Activated T-helper 9 cell treated with anti-CD3 and anti-CD28 coated beads, Interleukin-2, amount 50 U/mL, for 16 hours (primary cell): ENCODE measurements around the gene TNS1.
"Not testable (repeated sequence)": the region's sequence is repeated elsewhere in the genome, so short reads cannot be mapped to it uniquely, and the experiment has no call there.

Experiments used
- DNase-seq: peaks from one replicate; pipeline ENCODE4 v3.0.0-alpha.2; 2020; ENCODE audit warnings: low read depth

TNS1 gene

GRCh38 chr2:217795067-217795466 is 207.7 kb downstream of the TNS1 start:
- DNase-seq = no peak

GRCh38 chr2:217794133-217794986 is 208.4 kb downstream of the TNS1 start:
- no peak for DNase-seq

GRCh38 chr2:217793566-217794132 is 209.1 kb downstream of the TNS1 start:
- no peak for DNase-seq

- DNase-seq = no peak
These were observed 209.9 kb downstream of the TNS1 start for GRCh38 chr2:217792626-217793527.

GRCh38 chr2:217791551-217791950 is 211.2 kb downstream of the TNS1 start:
- DNase-seq = no peak

GRCh38 chr2:217790681-217791392 is 212.0 kb downstream of the TNS1 start:
- DNase-seq = no peak

- DNase-seq = no peak
These were observed 212.6 kb downstream of the TNS1 start for GRCh38 chr2:217790195-217790594.

GRCh38 chr2:217789736-217790181 is 213.0 kb downstream of the TNS1 start:
- no peak for DNase-seq

GRCh38 chr2:217789003-217789735 is 213.6 kb downstream of the TNS1 start:
- DNase-seq = peak; percentile 62

- no peak for DNase-seq
These were observed 214.2 kb downstream of the TNS1 start for GRCh38 chr2:217788669-217789002.

- DNase-seq = no peak
These were observed 215.5 kb downstream of the TNS1 start for GRCh38 chr2:217787160-217787877.

GRCh38 chr2:217786560-217786959 is 216.2 kb downstream of the TNS1 start:
- DNase-seq = not testable (repeated sequence)

GRCh38 chr2:217785544-217786045 is 217.2 kb downstream of the TNS1 start:
- DNase-seq = peak; percentile 50

GRCh38 chr2:217784996-217785543 is 217.7 kb downstream of the TNS1 start:
- no peak for DNase-seq

- no peak for DNase-seq
These were observed 219.6 kb downstream of the TNS1 start for GRCh38 chr2:217783243-217783642.

GRCh38 chr2:217777906-217778305 is 224.9 kb downstream of the TNS1 start:
- no peak for DNase-seq

GRCh38 chr2:217776631-217777030 is 226.2 kb downstream of the TNS1 start:
- DNase-seq = no peak

GRCh38 chr2:217775920-217776503 is 226.8 kb downstream of the TNS1 start:
- no peak for DNase-seq

GRCh38 chr2:217774232-217774631 is 228.6 kb downstream of the TNS1 start:
- DNase-seq = no peak

- DNase-seq = no peak
These were observed 229.3 kb downstream of the TNS1 start for GRCh38 chr2:217773539-217773938.
